Measurements from ENCODE around the gene GPC1. TPM values are rescaled to one million over a fixed set of nuclear protein-coding genes. Genes with fewer than 3 reads are reported as not detected.

The GPC1 gene
- polyA plus RNA-seq, 1 donor, result 16.3 TPM

DNA sequence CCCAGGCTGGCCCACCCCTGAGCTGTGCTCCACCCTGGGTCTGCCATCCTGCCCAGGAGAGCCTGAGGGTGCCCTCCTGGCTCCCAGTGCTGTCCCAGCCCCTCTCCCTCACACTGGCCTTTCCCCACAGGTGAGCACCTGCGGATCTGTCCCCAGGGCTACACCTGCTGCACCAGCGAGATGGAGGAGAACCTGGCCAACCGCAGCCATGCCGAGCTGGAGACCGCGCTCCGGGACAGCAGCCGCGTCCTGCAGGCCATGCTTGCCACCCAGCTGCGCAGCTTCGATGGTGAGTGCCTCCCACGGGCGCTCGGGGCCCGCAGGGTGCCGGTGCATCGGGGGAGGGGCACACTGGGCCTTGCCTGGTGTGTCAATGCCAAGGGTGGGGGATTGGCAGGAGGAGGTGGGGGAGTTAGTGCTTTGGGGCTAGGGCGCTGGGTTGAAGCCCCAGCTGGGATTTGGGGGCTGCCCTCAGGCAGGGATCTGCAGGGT lies 23.5 kb downstream of the GPC1 start:
- WGBS (ENCODE audit: insufficient coverage, low lambda C conversion rate), result no CpG with 5 or more reads among the region's 18 CpGs
- Histone ChIP-seq H3K27ac (ENCODE audit: low read length) (no peak overlapping the region), H3K9me3 (ENCODE audit: control insufficient read depth, low read depth, low read length) (no peaks in the 10 kb centered on the region), H3K4me1 (ENCODE audit: control insufficient read depth, insufficient read depth, low read length) (no peaks in the 10 kb centered on the region), H3K4me3 (ENCODE audit: low read length) (no peak overlapping the region), H3K36me3 (ENCODE audit: control insufficient read depth, insufficient read depth, low read length) (peaks cover 2% of the 10 kb centered on the region), H3K27me3 (ENCODE audit: control insufficient read depth, insufficient read depth, low read length) (peaks cover 33% of the 10 kb centered on the region)
- DNase-seq, result no peak

DNA sequence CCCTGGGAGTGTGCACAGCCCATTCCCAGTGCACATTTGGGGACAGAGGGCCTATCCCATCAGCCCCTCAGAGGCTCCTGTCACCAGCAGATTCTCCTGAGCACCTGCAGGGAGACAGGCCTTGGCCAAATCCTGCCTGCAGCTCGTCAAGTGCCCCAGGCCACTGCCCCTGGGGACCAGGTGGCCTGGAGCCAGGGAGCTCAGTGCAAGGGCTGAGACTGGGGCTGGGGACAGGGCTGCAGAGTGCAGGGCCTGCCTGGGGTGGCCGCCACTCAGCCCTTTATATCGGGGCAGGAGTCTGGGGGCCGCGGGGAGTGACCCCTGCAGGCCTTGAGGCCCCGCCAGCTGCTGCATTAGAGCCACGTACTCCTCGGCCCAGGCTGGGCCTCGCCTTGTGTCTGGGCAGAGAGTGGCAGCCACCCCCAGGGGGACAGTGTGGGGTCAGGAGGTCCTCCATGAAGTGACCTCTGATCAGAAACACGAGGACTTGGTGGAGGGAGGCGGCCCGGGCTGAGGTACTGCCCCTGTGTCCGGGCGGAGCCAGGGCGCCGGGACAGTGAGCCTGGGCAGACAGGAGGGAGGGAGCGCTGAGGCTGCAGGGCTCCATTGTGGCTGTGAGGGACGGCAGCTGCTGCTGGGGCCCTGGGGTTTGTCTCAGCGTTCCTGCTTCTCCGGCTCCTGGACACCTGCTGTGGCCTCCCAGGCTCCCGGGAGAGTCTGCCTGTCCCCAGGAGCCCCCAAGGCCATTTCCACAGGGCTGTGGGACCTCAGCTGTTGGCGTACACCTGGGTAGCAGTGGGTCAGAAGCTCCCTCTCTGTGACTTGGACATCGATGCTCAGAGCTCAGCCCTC lies 24.2 kb downstream of the GPC1 start:
- Histone ChIP-seq H3K27me3 (ENCODE audit: control insufficient read depth, insufficient read depth, low read length) (peaks cover 26% of the 10 kb centered on the region), H3K36me3 (ENCODE audit: control insufficient read depth, insufficient read depth, low read length) (peaks cover 5% of the 10 kb centered on the region), H3K9me3 (ENCODE audit: control insufficient read depth, low read depth, low read length) (peaks cover under 1% of the 10 kb centered on the region), H3K4me1 (ENCODE audit: control insufficient read depth, insufficient read depth, low read length) (no peaks in the 10 kb centered on the region), H3K4me3 (ENCODE audit: low read length) (no peak overlapping the region), H3K27ac (ENCODE audit: low read length) (no peak overlapping the region)
- WGBS (ENCODE audit: insufficient coverage, low lambda C conversion rate), result no CpG with 5 or more reads among the region's 23 CpGs
- DNase-seq, result no peak

DNA sequence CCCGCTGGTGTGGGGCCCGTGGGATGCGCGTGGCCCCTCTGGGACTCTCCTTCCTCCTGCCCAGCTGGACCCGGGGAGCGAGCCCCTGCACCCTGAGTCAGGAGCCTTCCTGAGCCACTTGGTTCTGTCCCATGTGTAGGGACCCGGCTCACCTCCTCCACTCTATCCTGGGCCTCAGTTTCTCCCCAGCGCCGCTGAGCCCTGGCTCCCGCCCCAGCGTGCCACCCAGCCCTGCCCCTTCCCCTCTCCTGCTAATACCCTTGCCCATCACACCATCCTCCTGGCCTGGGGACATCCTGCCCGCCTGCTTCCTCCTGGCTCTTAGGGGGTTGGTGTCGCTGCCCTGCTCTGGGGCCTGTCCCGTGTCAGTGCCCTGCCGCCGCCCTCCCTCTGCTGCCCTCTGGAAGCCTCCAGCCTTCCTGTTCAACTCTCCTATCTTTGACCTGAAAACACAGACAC lies 24.8 kb downstream of the GPC1 start:
- no peak overlapping the region for H3K4me3 ChIP-seq (ENCODE audit: low read length)
- DNase-seq, result no peak
- peaks cover 2% of the 10 kb centered on the region for H3K9me3 ChIP-seq (ENCODE audit: control insufficient read depth, low read depth, low read length)
- H3K27ac ChIP-seq (ENCODE audit: low read length), result no peak overlapping the region
- peaks cover 20% of the 10 kb centered on the region for H3K27me3 ChIP-seq (ENCODE audit: control insufficient read depth, insufficient read depth, low read length)
- no peaks in the 10 kb centered on the region for H3K4me1 ChIP-seq (ENCODE audit: control insufficient read depth, insufficient read depth, low read length)
- no CpG with 5 or more reads among the region's 16 CpGs for WGBS (ENCODE audit: insufficient coverage, low lambda C conversion rate)
- H3K36me3 ChIP-seq (ENCODE audit: control insufficient read depth, insufficient read depth, low read length), result peaks cover 5% of the 10 kb centered on the region

DNA sequence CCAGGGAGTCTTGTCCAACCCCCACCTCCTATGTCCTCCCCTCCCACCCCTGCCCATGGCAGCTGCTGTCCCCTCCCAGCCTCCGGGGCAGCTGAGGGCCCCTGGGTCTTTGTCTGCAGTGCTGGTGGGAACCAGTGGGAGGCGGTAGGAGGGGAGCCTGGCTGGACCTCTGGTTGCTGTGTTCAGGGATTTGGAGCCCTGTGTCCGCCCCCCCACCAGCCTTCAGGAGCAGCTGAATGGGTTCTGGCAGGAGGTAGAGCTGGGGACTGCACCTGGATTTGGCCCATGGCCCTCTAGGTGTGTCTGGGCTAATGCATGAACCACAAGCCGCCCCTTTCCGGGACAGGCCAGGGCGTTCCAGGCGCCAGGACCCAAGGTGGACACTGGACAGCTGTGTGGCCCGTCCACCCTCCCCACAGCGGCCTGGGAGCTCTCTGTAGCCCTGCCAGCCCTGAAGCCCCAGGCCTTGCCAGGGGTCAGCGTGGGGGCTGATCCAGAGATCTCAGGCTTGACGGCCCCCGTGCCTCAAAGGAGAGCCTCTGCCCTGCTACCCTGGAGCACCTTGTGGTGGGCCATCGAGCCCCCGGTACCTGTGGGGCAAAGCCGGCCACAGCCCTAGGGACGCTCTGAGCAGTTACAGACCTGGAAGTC lies 25.4 kb downstream of the GPC1 start:
- WGBS (ENCODE audit: insufficient coverage, low lambda C conversion rate), result no CpG with 5 or more reads among the region's 16 CpGs
- no peak for DNase-seq
- H3K36me3 ChIP-seq (ENCODE audit: control insufficient read depth, insufficient read depth, low read length), result peaks cover 7% of the 10 kb centered on the region

DNA sequence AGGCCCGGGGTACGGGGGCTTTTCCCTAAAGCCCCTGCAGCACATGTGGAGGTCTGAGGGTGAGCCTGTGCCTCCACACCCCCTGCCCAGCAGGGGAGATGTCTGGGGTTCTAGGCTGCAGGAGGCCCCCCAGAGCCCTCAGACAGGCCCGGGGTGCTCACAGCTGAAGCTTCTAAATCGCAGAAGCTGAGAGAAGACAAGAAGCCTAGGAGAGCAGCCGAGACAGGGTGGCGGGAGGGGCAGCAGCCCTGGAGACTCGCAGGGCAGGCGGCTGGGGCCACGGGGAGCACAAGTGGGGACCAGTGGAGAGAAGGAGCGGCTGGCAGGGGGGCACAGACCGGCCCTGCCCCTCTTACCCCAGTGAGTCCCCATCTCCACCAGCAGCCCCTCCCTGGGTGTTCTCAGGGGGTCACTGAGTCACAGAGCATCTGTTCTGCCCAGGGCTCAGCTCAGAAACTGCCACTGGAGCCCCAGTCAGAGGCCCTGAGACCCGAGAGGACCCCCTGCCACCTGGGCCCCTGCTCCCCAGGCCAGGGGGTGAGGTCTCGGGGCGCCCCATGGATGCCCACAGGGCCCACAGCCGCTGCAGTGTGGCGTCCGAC lies 26.1 kb downstream of the GPC1 start:
- no peak for DNase-seq
- no peaks in the 10 kb centered on the region for H3K4me1 ChIP-seq (ENCODE audit: control insufficient read depth, insufficient read depth, low read length)
- no peak overlapping the region for H3K27ac ChIP-seq (ENCODE audit: low read length)
- no peak overlapping the region for H3K4me3 ChIP-seq (ENCODE audit: low read length)
- peaks cover 7% of the 10 kb centered on the region for H3K36me3 ChIP-seq (ENCODE audit: control insufficient read depth, insufficient read depth, low read length)
- H3K9me3 ChIP-seq (ENCODE audit: control insufficient read depth, low read depth, low read length), result peaks cover 2% of the 10 kb centered on the region
- peaks cover 9% of the 10 kb centered on the region for H3K27me3 ChIP-seq (ENCODE audit: control insufficient read depth, insufficient read depth, low read length)
- WGBS (ENCODE audit: insufficient coverage, low lambda C conversion rate), result no CpG with 5 or more reads among the region's 17 CpGs

More for the DNA sequence above, 25.4 kb downstream of the GPC1 start:
- Histone ChIP-seq H3K27me3 (ENCODE audit: control insufficient read depth, insufficient read depth, low read length) (peaks cover 14% of the 10 kb centered on the region), H3K4me3 (ENCODE audit: low read length) (no peak overlapping the region), H3K9me3 (ENCODE audit: control insufficient read depth, low read depth, low read length) (peaks cover 2% of the 10 kb centered on the region), H3K4me1 (ENCODE audit: control insufficient read depth, insufficient read depth, low read length) (no peaks in the 10 kb centered on the region), H3K27ac (ENCODE audit: low read length) (no peak overlapping the region)

DNA sequence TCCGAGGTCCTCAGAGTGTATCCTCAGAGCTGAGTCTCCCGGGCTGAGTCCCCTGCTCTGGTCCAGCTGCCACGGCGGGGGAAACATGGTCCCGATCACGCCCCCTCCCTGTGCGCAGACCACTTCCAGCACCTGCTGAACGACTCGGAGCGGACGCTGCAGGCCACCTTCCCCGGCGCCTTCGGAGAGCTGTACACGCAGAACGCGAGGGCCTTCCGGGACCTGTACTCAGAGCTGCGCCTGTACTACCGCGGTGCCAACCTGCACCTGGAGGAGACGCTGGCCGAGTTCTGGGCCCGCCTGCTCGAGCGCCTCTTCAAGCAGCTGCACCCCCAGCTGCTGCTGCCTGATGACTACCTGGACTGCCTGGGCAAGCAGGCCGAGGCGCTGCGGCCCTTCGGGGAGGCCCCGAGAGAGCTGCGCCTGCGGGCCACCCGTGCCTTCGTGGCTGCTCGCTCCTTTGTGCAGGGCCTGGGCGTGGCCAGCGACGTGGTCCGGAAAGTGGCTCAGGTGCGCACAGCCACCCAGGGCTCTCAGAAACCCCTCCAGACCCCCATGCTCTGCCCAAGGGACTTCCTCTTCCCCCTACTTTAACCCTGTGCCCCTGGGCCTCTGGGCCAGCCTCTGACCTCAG lies 26.7 kb downstream of the GPC1 start:
- no CpG with 5 or more reads among the region's 41 CpGs for WGBS (ENCODE audit: insufficient coverage, low lambda C conversion rate)
- no peak for DNase-seq
- H3K4me3 ChIP-seq (ENCODE audit: low read length), result no peak overlapping the region
- no peaks in the 10 kb centered on the region for H3K4me1 ChIP-seq (ENCODE audit: control insufficient read depth, insufficient read depth, low read length)
- peaks cover 2% of the 10 kb centered on the region for H3K9me3 ChIP-seq (ENCODE audit: control insufficient read depth, low read depth, low read length)
- H3K36me3 ChIP-seq (ENCODE audit: control insufficient read depth, insufficient read depth, low read length), result peaks cover 7% of the 10 kb centered on the region
- H3K27me3 ChIP-seq (ENCODE audit: control insufficient read depth, insufficient read depth, low read length), result peaks cover 2% of the 10 kb centered on the region
- no peak overlapping the region for H3K27ac ChIP-seq (ENCODE audit: low read length)

DNA sequence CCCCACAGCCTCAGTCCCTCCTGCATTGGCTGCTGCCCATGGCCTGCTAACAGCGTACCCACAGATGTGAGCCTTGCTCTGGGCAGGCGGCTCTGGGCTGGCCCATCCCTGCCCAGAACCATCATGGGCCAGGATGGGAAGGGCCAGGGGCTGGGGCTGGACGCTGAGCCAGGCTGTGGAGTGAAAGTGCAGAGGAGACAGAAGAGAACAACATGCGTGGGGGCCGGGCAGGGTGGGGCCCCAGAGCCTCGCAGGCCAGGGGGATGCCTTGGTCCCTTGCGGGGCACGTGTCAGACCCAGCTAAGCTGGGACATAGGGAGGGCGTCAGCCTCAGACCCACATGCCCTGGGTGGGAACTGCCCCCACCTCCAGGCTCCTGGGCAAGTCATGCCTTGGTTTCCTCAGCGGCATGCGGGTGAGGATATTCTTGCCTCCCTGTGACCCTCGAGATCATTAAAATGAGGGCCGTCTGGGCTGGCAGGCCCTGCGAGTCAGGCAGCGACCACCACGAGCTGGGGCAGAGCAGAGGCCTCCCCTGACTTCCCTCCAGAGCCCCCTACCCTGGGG lies 27.3 kb downstream of the GPC1 start:
- Histone ChIP-seq H3K4me1 (ENCODE audit: control insufficient read depth, insufficient read depth, low read length) (no peaks in the 10 kb centered on the region), H3K27ac (ENCODE audit: low read length) (no peak overlapping the region), H3K4me3 (ENCODE audit: low read length) (no peak overlapping the region), H3K36me3 (ENCODE audit: control insufficient read depth, insufficient read depth, low read length) (peaks cover 7% of the 10 kb centered on the region), H3K9me3 (ENCODE audit: control insufficient read depth, low read depth, low read length) (peaks cover 2% of the 10 kb centered on the region), H3K27me3 (ENCODE audit: control insufficient read depth, insufficient read depth, low read length) (no peaks in the 10 kb centered on the region)
- DNase-seq, result no peak
- WGBS (ENCODE audit: insufficient coverage, low lambda C conversion rate), result no CpG with 5 or more reads among the region's 16 CpGs

DNA sequence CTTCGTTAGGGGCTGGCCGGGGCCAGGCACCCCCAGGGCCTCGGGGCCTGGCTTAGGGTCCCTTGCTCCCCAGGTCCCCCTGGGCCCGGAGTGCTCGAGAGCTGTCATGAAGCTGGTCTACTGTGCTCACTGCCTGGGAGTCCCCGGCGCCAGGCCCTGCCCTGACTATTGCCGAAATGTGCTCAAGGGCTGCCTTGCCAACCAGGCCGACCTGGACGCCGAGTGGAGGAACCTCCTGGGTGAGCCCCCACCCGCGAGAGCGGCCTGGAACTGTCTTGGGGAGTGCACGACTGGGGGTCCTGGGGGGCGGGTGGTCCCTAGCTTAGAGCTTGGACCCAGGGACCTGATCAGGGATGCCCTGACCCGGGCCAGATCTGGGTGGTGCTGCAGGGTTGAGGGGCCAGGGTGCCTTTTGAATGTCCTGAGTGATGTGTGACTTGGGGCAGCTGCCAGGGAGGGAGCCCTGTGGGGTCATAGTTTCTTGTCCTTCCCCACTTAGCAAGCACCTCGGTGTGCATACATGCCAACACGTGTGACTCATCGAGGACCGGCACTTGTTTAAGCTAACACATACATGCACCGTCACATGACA lies 27.9 kb downstream of the GPC1 start:
- no peak overlapping the region for H3K27ac ChIP-seq (ENCODE audit: low read length)
- H3K4me1 ChIP-seq (ENCODE audit: control insufficient read depth, insufficient read depth, low read length), result no peaks in the 10 kb centered on the region
- peaks cover 2% of the 10 kb centered on the region for H3K9me3 ChIP-seq (ENCODE audit: control insufficient read depth, low read depth, low read length)
- no CpG with 5 or more reads among the region's 22 CpGs for WGBS (ENCODE audit: insufficient coverage, low lambda C conversion rate)
- no peaks in the 10 kb centered on the region for H3K27me3 ChIP-seq (ENCODE audit: control insufficient read depth, insufficient read depth, low read length)
- no peak for DNase-seq
- no peak overlapping the region for H3K4me3 ChIP-seq (ENCODE audit: low read length)
- H3K36me3 ChIP-seq (ENCODE audit: control insufficient read depth, insufficient read depth, low read length), result peaks cover 7% of the 10 kb centered on the region

DNA sequence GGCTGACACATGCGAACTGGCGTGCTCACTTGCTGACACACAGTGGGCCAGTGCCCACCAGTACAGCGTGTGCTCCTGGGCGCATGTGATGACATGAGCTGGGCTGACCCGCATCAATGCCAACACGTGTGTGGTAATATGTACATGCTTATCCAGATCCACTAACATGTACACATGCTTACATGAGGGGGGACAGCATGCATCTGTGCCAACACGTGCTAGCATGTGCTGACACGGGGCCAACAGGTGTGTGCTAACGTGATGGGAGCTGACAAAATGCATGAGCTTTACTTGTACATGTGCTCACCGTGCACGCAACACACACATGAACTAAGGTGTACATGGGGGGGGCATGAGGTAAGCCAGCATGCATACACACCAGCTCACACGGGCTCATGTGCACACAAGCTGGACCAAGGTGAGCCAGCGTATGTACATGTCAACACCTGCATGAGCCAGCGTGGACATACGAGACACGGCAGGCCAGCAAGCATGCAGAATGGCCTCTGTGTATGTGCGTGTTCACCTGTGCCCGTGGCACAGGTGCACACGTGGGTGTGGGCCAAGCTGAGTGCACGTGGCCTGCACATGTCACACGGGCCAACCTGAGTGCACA lies 28.5 kb downstream of the GPC1 start:
- Histone ChIP-seq H3K27me3 (ENCODE audit: control insufficient read depth, insufficient read depth, low read length) (no peaks in the 10 kb centered on the region), H3K9me3 (ENCODE audit: control insufficient read depth, low read depth, low read length) (peaks cover 2% of the 10 kb centered on the region), H3K27ac (ENCODE audit: low read length) (no peak overlapping the region), H3K36me3 (ENCODE audit: control insufficient read depth, insufficient read depth, low read length) (peaks cover 7% of the 10 kb centered on the region), H3K4me3 (ENCODE audit: low read length) (no peak overlapping the region), H3K4me1 (ENCODE audit: control insufficient read depth, insufficient read depth, low read length) (no peaks in the 10 kb centered on the region)
- no CpG with 5 or more reads among the region's 21 CpGs for WGBS (ENCODE audit: insufficient coverage, low lambda C conversion rate)
- no peak for DNase-seq

Data from large intestine (tissue), 3 donors.